ENCODE data around the gene TBC1D4. TPM values are rescaled to one million over a fixed set of nuclear protein-coding genes. Genes with fewer than 3 reads are reported as not detected.

Gene TBC1D4
- total and polyA plus RNA-seq, 2 experiments from 2014 or later = 5.5 to 13.5 TPM

- H3K9me3 ChIP-seq (ENCODE audit: low read depth) = no peaks in the 10 kb centered on the region
- no peak overlapping the region for H3K9ac ChIP-seq
- H3K4me1 ChIP-seq (ENCODE audit: insufficient read depth) = peaks cover 44% of the 10 kb centered on the region
- H2AFZ ChIP-seq = no peak overlapping the region
- H3K27me3 ChIP-seq (replicated peaks; ENCODE audit: insufficient read depth) = no peaks in the 10 kb centered on the region
- DNase-seq = no peak
- H3K4me2 ChIP-seq (ENCODE audit: unreplicated experiment) = no peak overlapping the region
- H3K36me3 ChIP-seq (ENCODE audit: low read depth) = no peaks in the 10 kb centered on the region
- in situ Hi-C loops (cut with MboI) = no loop called here
- no peaks in the 10 kb centered on the region for H3K79me2 ChIP-seq (ENCODE audit: insufficient read depth)
- H3K27ac ChIP-seq = no peak overlapping the region
- H4K20me1 ChIP-seq (ENCODE audit: insufficient read depth) = no peaks in the 10 kb centered on the region
- no peaks in the 10 kb centered on the region for H3K9me2 ChIP-seq (ENCODE audit: insufficient read depth)
- peaks cover 48% of the 10 kb centered on the region for H3F3A ChIP-seq (ENCODE audit: insufficient read depth)
- no peak overlapping the region for H3K4me3 ChIP-seq
- TF ChIP-seq EZH2 (IDR thresholded peaks at IDR 0.05; ENCODE audit: insufficient read depth, poor library complexity, severe bottlenecking) = no peak
- TF ChIP-seq EZH2phosphoT487 (IDR thresholded peaks at IDR 0.05; ENCODE audit: insufficient read depth, low read depth) = no peak
- WGBS, 2 experiments (ENCODE audit: low coverage in 1 of 2, low lambda C conversion rate in 2 of 2, missing lambda C conversion rate in 2 of 2) = 84 to 94% methylated on average over 2 of the region's 2 CpGs
Measured at GRCh38 chr13:75491376-75491775, 9.4 kb upstream of the TBC1D4 start.

GRCh38 chr13:75489502-75490263, 7.7 kb upstream of the TBC1D4 start:
- no peak overlapping the region for H2AFZ ChIP-seq
- no peaks in the 10 kb centered on the region for H3K9me2 ChIP-seq (ENCODE audit: insufficient read depth)
- H3K27ac ChIP-seq = peak overlapping the region; percentile 16; the same call in 1 of the 2 replicates
- H3K9me3 ChIP-seq (ENCODE audit: low read depth) = no peaks in the 10 kb centered on the region
- DNase-seq = peak; percentile 91
- H3K27me3 ChIP-seq (replicated peaks; ENCODE audit: insufficient read depth) = no peaks in the 10 kb centered on the region
- H3K9ac ChIP-seq = peak overlapping the region; percentile 13; the same call in 1 of the 2 replicates
- TF ChIP-seq EZH2 (IDR thresholded peaks at IDR 0.05; ENCODE audit: insufficient read depth, poor library complexity, severe bottlenecking) = no peak
- no peak for TF ChIP-seq EZH2phosphoT487 (IDR thresholded peaks at IDR 0.05; ENCODE audit: insufficient read depth, low read depth)
- peaks cover 45% of the 10 kb centered on the region for H3K4me1 ChIP-seq (ENCODE audit: insufficient read depth)
- peaks cover 47% of the 10 kb centered on the region for H3F3A ChIP-seq (ENCODE audit: insufficient read depth)
- peak overlapping the region; percentile 43 for H3K4me2 ChIP-seq (ENCODE audit: unreplicated experiment)
- H4K20me1 ChIP-seq (ENCODE audit: insufficient read depth) = no peaks in the 10 kb centered on the region
- H3K4me3 ChIP-seq = no peak overlapping the region
- in situ Hi-C loops (cut with MboI) = no loop called here
- H3K79me2 ChIP-seq (ENCODE audit: insufficient read depth) = no peaks in the 10 kb centered on the region
- 57 to 58% methylated on average over 10 of the region's 10 CpGs for WGBS, 2 experiments (ENCODE audit: low coverage in 1 of 2, low lambda C conversion rate in 2 of 2, missing lambda C conversion rate in 2 of 2)
- no peaks in the 10 kb centered on the region for H3K36me3 ChIP-seq (ENCODE audit: low read depth)

GRCh38 chr13:75486146-75487062, 4.4 kb upstream of the TBC1D4 start:
- DNase-seq = peak; percentile 31
- Histone ChIP-seq H2AFZ (no peak overlapping the region), H3K9ac (0 out of 2 replicates have a peak overlapping the region, but pooled peaks have one; percentile 21), H3K9me2 (ENCODE audit: insufficient read depth) (no peaks in the 10 kb centered on the region), H3K9me3 (ENCODE audit: low read depth) (no peaks in the 10 kb centered on the region), H3K27me3 (replicated peaks; ENCODE audit: insufficient read depth) (no peaks in the 10 kb centered on the region), H3K4me3 (no peak overlapping the region), H3F3A (ENCODE audit: insufficient read depth) (peaks cover 29% of the 10 kb centered on the region; the same call in 1 of the 2 replicates), H3K4me2 (ENCODE audit: unreplicated experiment) (peak overlapping the region; percentile 44), H3K79me2 (ENCODE audit: insufficient read depth) (no peaks in the 10 kb centered on the region), H3K36me3 (ENCODE audit: low read depth) (no peaks in the 10 kb centered on the region), H3K27ac (peak overlapping the region; percentile 54), H3K4me1 (ENCODE audit: insufficient read depth) (peaks cover 30% of the 10 kb centered on the region), H4K20me1 (ENCODE audit: insufficient read depth) (no peaks in the 10 kb centered on the region)
- WGBS, 2 experiments (ENCODE audit: low coverage in 1 of 2, low lambda C conversion rate in 2 of 2, missing lambda C conversion rate in 2 of 2) = 53 to 56% methylated on average over 5 of the region's 5 CpGs
- TF ChIP-seq EZH2phosphoT487 (IDR thresholded peaks at IDR 0.05; ENCODE audit: insufficient read depth, low read depth) = no peak
- TF ChIP-seq EZH2 (IDR thresholded peaks at IDR 0.05; ENCODE audit: insufficient read depth, poor library complexity, severe bottlenecking) = no peak
- in situ Hi-C loops (cut with MboI) = no loop called here

- peak overlapping the region; percentile 21; the same call in 1 of the 2 replicates for H3K9ac ChIP-seq
- 48 to 57% methylated on average over 1 of the region's 1 CpG for WGBS, 2 experiments (ENCODE audit: low coverage in 1 of 2, low lambda C conversion rate in 2 of 2, missing lambda C conversion rate in 2 of 2)
- H3K27me3 ChIP-seq (replicated peaks; ENCODE audit: insufficient read depth) = no peaks in the 10 kb centered on the region
- no peaks in the 10 kb centered on the region for H3K36me3 ChIP-seq (ENCODE audit: low read depth)
- H4K20me1 ChIP-seq (ENCODE audit: insufficient read depth) = no peaks in the 10 kb centered on the region
- H3K27ac ChIP-seq = peak overlapping the region; percentile 54
- DNase-seq = peak; percentile 73
- H3F3A ChIP-seq (ENCODE audit: insufficient read depth) = peaks cover 29% of the 10 kb centered on the region; the same call in 1 of the 2 replicates
- peak overlapping the region; percentile 44 for H3K4me2 ChIP-seq (ENCODE audit: unreplicated experiment)
- no peaks in the 10 kb centered on the region for H3K9me3 ChIP-seq (ENCODE audit: low read depth)
- no peaks in the 10 kb centered on the region for H3K79me2 ChIP-seq (ENCODE audit: insufficient read depth)
- no peaks in the 10 kb centered on the region for H3K9me2 ChIP-seq (ENCODE audit: insufficient read depth)
- H2AFZ ChIP-seq = no peak overlapping the region
- H3K4me3 ChIP-seq = no peak overlapping the region
- TF ChIP-seq EZH2phosphoT487 (IDR thresholded peaks at IDR 0.05; ENCODE audit: insufficient read depth, low read depth) = 0 out of 2 replicates have a peak, but pooled peaks have one; percentile 65
- TF ChIP-seq EZH2 (IDR thresholded peaks at IDR 0.05; ENCODE audit: insufficient read depth, poor library complexity, severe bottlenecking) = no peak
- in situ Hi-C loops (cut with MboI) = no loop called here
- peaks cover 30% of the 10 kb centered on the region for H3K4me1 ChIP-seq (ENCODE audit: insufficient read depth)
Measured at GRCh38 chr13:75485286-75486062, 3.5 kb upstream of the TBC1D4 start.

All from GM23248 (cell line).